ENCODE measurements around the gene KLK11.

Gene KLK11

GRCh38 chr19:51029718-51030117 lies 3.3 kb upstream of the KLK11 start:
- Histone ChIP-seq H3K4me1 (no peaks in the 10 kb centered on the region), H3K27me3 (peaks cover 0 to 40% of the 10 kb centered on the region in 2 donors), H3K27ac (no peak overlapping the region), H3K9me3 (no peaks in the 10 kb centered on the region), H3K4me3 (no peak overlapping the region), H3K36me3 (no peaks in the 10 kb centered on the region)
- TF ChIP-seq CTCF (IDR thresholded peaks at IDR 0.05): no peak
- intact Hi-C loops (cut with DNase I; ENCODE audit: low total_unique reads): no loop called here
- DNase-seq: no peak

DNA sequence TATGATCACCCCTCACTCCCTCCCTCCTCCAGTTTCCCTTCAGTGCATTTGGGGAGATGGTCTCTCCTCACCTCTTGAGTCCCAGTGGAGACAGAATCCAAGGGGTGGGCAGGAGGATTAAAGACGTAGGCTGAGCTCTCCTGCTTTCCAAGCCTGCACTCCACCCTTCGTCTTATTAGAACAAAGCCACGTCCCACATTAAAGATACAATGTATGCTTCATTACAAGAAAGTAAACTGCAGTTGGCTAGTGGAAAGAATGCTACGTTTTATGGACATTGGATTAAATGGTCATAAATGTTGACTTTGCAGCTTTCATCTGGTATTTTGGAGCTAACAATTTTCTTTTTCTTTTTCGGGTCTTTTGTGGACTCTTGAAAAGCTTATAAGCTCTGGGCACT lies 1.5 kb upstream of the KLK11 start:
- no peak for DNase-seq
- intact Hi-C loops (cut with DNase I; ENCODE audit: low total_unique reads): no loop called here
- Histone ChIP-seq H3K4me1 (no peaks in the 10 kb centered on the region), H3K27ac (no peak overlapping the region), H3K36me3 (no peaks in the 10 kb centered on the region), H3K9me3 (no peaks in the 10 kb centered on the region), H3K27me3 (peaks cover 0 to 45% of the 10 kb centered on the region in 2 donors), H3K4me3 (no peak overlapping the region)
- no peak for TF ChIP-seq CTCF (IDR thresholded peaks at IDR 0.05)

GRCh38 chr19:51027126-51027806 lies 850 bp upstream of the KLK11 start:
- no peaks in the 10 kb centered on the region for H3K36me3 ChIP-seq
- no peaks in the 10 kb centered on the region for H3K9me3 ChIP-seq
- H3K27me3 ChIP-seq: peaks cover 0 to 50% of the 10 kb centered on the region in 2 donors
- no peak overlapping the region for H3K4me3 ChIP-seq
- no peaks in the 10 kb centered on the region for H3K4me1 ChIP-seq
- intact Hi-C loops (cut with DNase I; ENCODE audit: low total_unique reads): no loop called here
- DNase-seq: no peak
- H3K27ac ChIP-seq: no peak overlapping the region
- TF ChIP-seq CTCF (IDR thresholded peaks at IDR 0.05): no peak

DNA sequence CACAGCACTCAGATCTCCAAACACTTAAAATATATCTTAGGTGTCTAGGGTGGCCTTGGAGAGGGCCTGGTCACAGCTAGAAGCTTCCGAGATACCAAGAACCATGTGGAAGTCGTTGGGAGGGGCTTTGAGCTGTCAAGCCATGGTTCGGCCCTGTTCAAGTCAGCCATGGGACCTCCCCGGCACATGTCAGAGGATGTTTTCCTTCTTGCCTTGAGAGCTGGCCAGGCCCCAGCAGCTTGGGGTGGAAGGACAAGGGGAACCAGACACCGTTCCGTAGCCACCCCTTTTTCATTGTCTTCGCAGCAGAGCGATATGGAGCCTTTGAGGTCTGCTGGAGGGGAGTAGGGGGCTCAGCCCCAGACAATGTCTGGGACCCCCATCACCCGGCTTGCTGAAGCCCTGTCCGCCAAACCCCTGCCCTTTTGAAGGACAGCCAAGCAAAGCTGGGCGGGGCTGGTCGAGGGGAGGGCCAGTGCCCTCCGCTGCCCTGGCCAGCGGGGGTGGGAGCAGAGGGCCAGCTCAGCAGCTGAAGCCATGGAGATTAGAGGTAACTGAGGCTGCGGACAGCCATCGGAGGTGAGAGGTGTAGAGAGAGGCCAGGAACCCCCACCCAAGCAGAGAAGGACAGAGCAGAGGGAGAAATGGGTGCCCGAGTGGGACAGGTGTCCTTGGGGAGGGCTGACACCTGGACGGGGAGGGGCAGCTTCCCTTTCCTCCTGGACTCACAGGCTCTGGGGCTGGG lies 435 bp downstream of the KLK11 start:
- H3K4me3 ChIP-seq: no peak overlapping the region
- H3K36me3 ChIP-seq: no peaks in the 10 kb centered on the region
- no peak for TF ChIP-seq CTCF (IDR thresholded peaks at IDR 0.05)
- H3K27ac ChIP-seq: no peak overlapping the region
- DNase-seq: no peak
- no peaks in the 10 kb centered on the region for H3K9me3 ChIP-seq
- H3K4me1 ChIP-seq: no peaks in the 10 kb centered on the region
- intact Hi-C loops (cut with DNase I; ENCODE audit: low total_unique reads): no loop called here
- H3K27me3 ChIP-seq: peaks cover 0 to 50% of the 10 kb centered on the region in 2 donors

- peaks cover 0 to 49% of the 10 kb centered on the region in 2 donors for H3K27me3 ChIP-seq
- DNase-seq: no peak
- no peaks in the 10 kb centered on the region for H3K9me3 ChIP-seq
- H3K4me3 ChIP-seq: no peak overlapping the region
- no peaks in the 10 kb centered on the region for H3K36me3 ChIP-seq
- H3K27ac ChIP-seq: no peak overlapping the region
- no peaks in the 10 kb centered on the region for H3K4me1 ChIP-seq
- intact Hi-C loops (cut with DNase I; ENCODE audit: low total_unique reads): no loop called here
- no peak for TF ChIP-seq CTCF (IDR thresholded peaks at IDR 0.05)
These were observed 1.0 kb downstream of the KLK11 start for GRCh38 chr19:51025401-51025800.

Data from tibial artery (tissue), 4 donors.